ENCODE results near the gene TMEM176B.

GRCh38 chr7:150742286-150742968 is 57.7 kb downstream of the TMEM176B start:
- no peak for TF ChIP-seq POLR2A (IDR thresholded peaks at IDR 0.05; ENCODE audit: insufficient read depth in 1 of 2, low read depth in 2 of 2, low read length in 2 of 2)
- no peak for TF ChIP-seq E2F5 (CRISPR knock-in tag; conservative IDR thresholded peaks at IDR 0.05)
- TF ChIP-seq ZNF343 (CRISPR knock-in tag; IDR thresholded peaks at IDR 0.05), result no peak
- TF ChIP-seq ZNF263 (CRISPR knock-in tag; IDR thresholded peaks at IDR 0.05), result no peak
- no peak for TF ChIP-seq ZFP62 (CRISPR knock-in tag; IDR thresholded peaks at IDR 0.05)
- no peak for TF ChIP-seq FOXK2 (IDR thresholded peaks at IDR 0.05)
- no peak for TF ChIP-seq WIZ (CRISPR knock-in tag; IDR thresholded peaks at IDR 0.05)
- no peak for TF ChIP-seq NBN (conservative IDR thresholded peaks at IDR 0.05)
- TF ChIP-seq MTF1 (CRISPR knock-in tag; IDR thresholded peaks at IDR 0.05), result no peak
- TF ChIP-seq SMARCE1 (IDR thresholded peaks at IDR 0.05; ENCODE audit: borderline replicate concordance), result no peak
- no peak for TF ChIP-seq CREM (IDR thresholded peaks at IDR 0.05)
- TF ChIP-seq CREM (CRISPR knock-in tag; IDR thresholded peaks at IDR 0.05), result no peak
- TF ChIP-seq ATRX (CRISPR knock-in tag; IDR thresholded peaks at IDR 0.05; ENCODE audit: borderline replicate concordance), result no peak
- TF ChIP-seq ZNF10 (CRISPR knock-in tag; IDR thresholded peaks at IDR 0.05; ENCODE audit: borderline replicate concordance, low read depth), result no peak
- no peak for TF ChIP-seq SIN3A (IDR thresholded peaks at IDR 0.05; ENCODE audit: borderline replicate concordance, low read depth, low read length)
